HG02759 (cell line): ENCODE measurements around the gene CAMTA1.
"Not testable (repeated sequence)": the region's sequence is repeated elsewhere in the genome, so short reads cannot be mapped to it uniquely, and the experiment has no call there.

ENCODE experiments used
- ATAC-seq: cut with Tn5 transposase; IDR thresholded peaks from one replicate; pipeline ENCODE4 v1.9.1; 2021; ENCODE audit warnings: mild to moderate bottlenecking, moderate library complexity; ENCODE audit not compliant: unreplicated experiment

The CAMTA1 gene

GRCh38 chr1:7687411-7687810, 902.2 kb downstream of the CAMTA1 start:
- no peak for ATAC-seq

GRCh38 chr1:7688659-7689058, 903.4 kb downstream of the CAMTA1 start:
- no peak for ATAC-seq

- not testable (repeated sequence) for ATAC-seq
Measured at GRCh38 chr1:7689307-7689706, 904.1 kb downstream of the CAMTA1 start.

GRCh38 chr1:7690076-7690475, 904.8 kb downstream of the CAMTA1 start:
- no peak for ATAC-seq

- no peak for ATAC-seq
Measured at GRCh38 chr1:7690496-7691182, 905.4 kb downstream of the CAMTA1 start.

- no peak for ATAC-seq
Measured at GRCh38 chr1:7691576-7691975, 906.3 kb downstream of the CAMTA1 start.

- ATAC-seq = no peak
Measured at GRCh38 chr1:7692005-7692404, 906.8 kb downstream of the CAMTA1 start.

GRCh38 chr1:7693037-7693436, 907.8 kb downstream of the CAMTA1 start:
- not testable (repeated sequence) for ATAC-seq

GRCh38 chr1:7693662-7694061, 908.4 kb downstream of the CAMTA1 start:
- ATAC-seq = no peak

- ATAC-seq = no peak
Measured at GRCh38 chr1:7694600-7695496, 909.6 kb downstream of the CAMTA1 start.

- no peak for ATAC-seq
Measured at GRCh38 chr1:7695497-7696117, 910.4 kb downstream of the CAMTA1 start.

GRCh38 chr1:7698641-7699040, 913.4 kb downstream of the CAMTA1 start:
- no peak for ATAC-seq

- ATAC-seq = no peak
Measured at GRCh38 chr1:7702365-7702764, 917.1 kb downstream of the CAMTA1 start.

GRCh38 chr1:7703321-7704213, 918.3 kb downstream of the CAMTA1 start:
- peak; percentile 6 for ATAC-seq

GRCh38 chr1:7704214-7705047, 919.2 kb downstream of the CAMTA1 start:
- peak; percentile 98 for ATAC-seq

GRCh38 chr1:7705048-7705907, 920.0 kb downstream of the CAMTA1 start:
- ATAC-seq = no peak

- no peak for ATAC-seq
Measured at GRCh38 chr1:7705908-7706216, 920.6 kb downstream of the CAMTA1 start.

- no peak for ATAC-seq
Measured at GRCh38 chr1:7707527-7707926, 922.3 kb downstream of the CAMTA1 start.

- ATAC-seq = not testable (repeated sequence)
Measured at GRCh38 chr1:7708065-7708464, 922.8 kb downstream of the CAMTA1 start.
